NCI-H2196 (cell line): ENCODE measurements around the gene FRMD6.
"Not testable (repeated sequence)": the region's sequence is repeated elsewhere in the genome, so short reads cannot be mapped to it uniquely, and the experiment has no call there.

ENCODE experiments used
- DNase-seq: peaks from one replicate; lab custom pipeline; 2025; ENCODE audit not compliant: unreplicated experiment; lab: John Stamatoyannopoulos, UW

Gene FRMD6

GRCh38 chr14:51628238-51628637 is 23.5 kb upstream of the FRMD6 start:
- no peak for DNase-seq

- DNase-seq: no peak
Observed at GRCh38 chr14:51630987-51631386, 20.7 kb upstream of the FRMD6 start.

- DNase-seq: not testable (repeated sequence)
Observed at GRCh38 chr14:51633298-51633697, 18.4 kb upstream of the FRMD6 start.

- DNase-seq: no peak
Observed at GRCh38 chr14:51636109-51636508, 15.6 kb upstream of the FRMD6 start.

GRCh38 chr14:51638071-51638944 is 13.4 kb upstream of the FRMD6 start:
- no peak for DNase-seq

GRCh38 chr14:51639668-51640316 is 11.9 kb upstream of the FRMD6 start:
- DNase-seq: no peak

GRCh38 chr14:51643140-51643539 is 8.6 kb upstream of the FRMD6 start:
- DNase-seq: no peak

- DNase-seq: no peak
Observed at GRCh38 chr14:51644217-51644933, 7.3 kb upstream of the FRMD6 start.

GRCh38 chr14:51648296-51648695 is 3.4 kb upstream of the FRMD6 start:
- DNase-seq: no peak

GRCh38 chr14:51650716-51651387 is 858 bp upstream of the FRMD6 start:
- DNase-seq: no peak

GRCh38 chr14:51652168-51653078 is 713 bp downstream of the FRMD6 start:
- no peak for DNase-seq

GRCh38 chr14:51653079-51653774 is 1.5 kb downstream of the FRMD6 start:
- no peak for DNase-seq

GRCh38 chr14:51653775-51654532 is 2.2 kb downstream of the FRMD6 start:
- DNase-seq: no peak

GRCh38 chr14:51654533-51654845 is 2.8 kb downstream of the FRMD6 start:
- DNase-seq: no peak

GRCh38 chr14:51657762-51658161 is 6.1 kb downstream of the FRMD6 start:
- no peak for DNase-seq

- DNase-seq: no peak
Observed at GRCh38 chr14:51658441-51659173, 6.9 kb downstream of the FRMD6 start.

- DNase-seq: no peak
Observed at GRCh38 chr14:51660741-51661140, 9.0 kb downstream of the FRMD6 start.

- DNase-seq: no peak
Observed at GRCh38 chr14:51661504-51661903, 9.8 kb downstream of the FRMD6 start.
